Ovary (tissue), 3 donors: ENCODE results near the gene SLC30A10.
"Not testable (repeated sequence)": the region's sequence is repeated elsewhere in the genome, so short reads cannot be mapped to it uniquely, and the experiment has no call there.

Source experiments
- CTCF ChIP-seq, 3 donors: fragments of 450-650 bp in 2 of 3; fragments of 200-600 bp in 1 of 3; IDR thresholded peaks; one replicate each; pipeline versions ENCODE4 v1.5.1 to v1.8.0; 2016 to 2022; ENCODE audit warnings: antibody characterized with exemption in 3 of 3, mild to moderate bottlenecking in 1 of 3
- EP300 ChIP-seq: sonication (generic); formaldehyde crosslinking; IDR thresholded peaks from one replicate; pipeline ENCODE4 v1.6.1; 2017; ENCODE audit warnings: antibody characterized with exemption
- POLR2A ChIP-seq: fragments of 450-650 bp; IDR thresholded peaks from one replicate; pipeline ENCODE4 v1.6.1; 2017; ENCODE audit warnings: antibody characterized with exemption, mild to moderate bottlenecking, moderate library complexity
- donor health status: DM: no; HTN: no; CAD: no.

- TF ChIP-seq POLR2A; CTCF (IDR thresholded peaks at IDR 0.05); EP300: not testable (repeated sequence)
Observed at GRCh38 chr1:219891846-219892245, 36.5 kb downstream of the SLC30A10 start.
